Kidney epithelial cell (primary cell): ENCODE results near the gene URB2. TPM values are rescaled to one million over a fixed set of nuclear protein-coding genes. Genes with fewer than 3 reads are reported as not detected.

ENCODE experiments used
- DNase-seq: peaks from one replicate; pipeline ENCODE4 v3.0.0-alpha.2; 2010; ENCODE audit warnings: low read depth
- H3K27me3 ChIP-seq: 2 replicates; pipeline ENCODE4 v1.6.0; 2011; ENCODE audit warnings: low read length; ENCODE audit not compliant: control insufficient read depth, insufficient read depth
- H3K36me3 ChIP-seq: 2 replicates; pipeline ENCODE4 v1.5.1; 2011; ENCODE audit warnings: low read length; ENCODE audit not compliant: control insufficient read depth, insufficient read depth
- H3K4me3 ChIP-seq: 2 replicates; pipeline ENCODE4 v1.5.1; 2011; ENCODE audit warnings: low read depth, mild to moderate bottlenecking, control low read depth, low read length
- CTCF ChIP-seq: IDR thresholded peaks from 2 replicates; pipeline ENCODE4 v1.5.1; 2011; ENCODE audit warnings: mild to moderate bottlenecking, moderate library complexity, low read length, control low read depth, inconsistent platforms; ENCODE audit not compliant: insufficient read depth, poor library complexity, severe bottlenecking
- total RNA-seq: library from RNA; depleted of rRNA; stranded (reverse); fragments of >200 nt; gene quantifications from 2 replicates; pipeline ENCODE4 v1.2.3, GENCODE V29; 2015

URB2 gene
- total RNA-seq, 1 donor from 2014 or later = 13.5 TPM

GRCh38 chr1:229642970-229643369 lies 16.9 kb downstream of the URB2 start:
- no peak overlapping the region for H3K4me3 ChIP-seq
- peaks cover 1% of the 10 kb centered on the region for H3K36me3 ChIP-seq
- no peaks in the 10 kb centered on the region for H3K27me3 ChIP-seq
- no peak for DNase-seq
- no peak for TF ChIP-seq CTCF

GRCh38 chr1:229643996-229644745 lies 18.1 kb downstream of the URB2 start:
- DNase-seq = no peak
- Histone ChIP-seq H3K36me3 (peaks cover 1% of the 10 kb centered on the region), H3K4me3 (no peak overlapping the region), H3K27me3 (no peaks in the 10 kb centered on the region)
- TF ChIP-seq CTCF = no peak

- peaks cover 1% of the 10 kb centered on the region for H3K36me3 ChIP-seq
- H3K27me3 ChIP-seq = no peaks in the 10 kb centered on the region
- no peak overlapping the region for H3K4me3 ChIP-seq
- no peak for TF ChIP-seq CTCF
- DNase-seq = no peak
Observed at GRCh38 chr1:229645324-229645993, 19.4 kb downstream of the URB2 start.

DNA sequence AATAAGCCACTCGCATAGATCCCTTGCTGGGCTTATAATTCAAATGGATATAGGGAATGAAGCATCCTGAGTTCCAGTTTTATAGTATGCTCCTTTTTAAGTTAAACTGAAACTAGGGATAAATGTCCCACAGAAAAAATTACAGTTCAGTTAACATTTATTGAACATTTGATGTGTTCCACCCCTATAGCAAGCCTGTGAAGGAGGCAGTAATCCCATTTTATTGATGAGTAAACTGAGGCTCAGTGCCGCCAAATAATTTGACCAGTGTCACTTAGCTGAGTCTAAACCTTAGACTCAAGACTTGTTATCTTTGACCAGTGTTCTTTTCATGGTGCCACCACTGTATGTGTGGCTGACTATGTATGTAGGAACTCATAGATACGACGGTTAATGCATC lies 22.4 kb downstream of the URB2 start:
- H3K27me3 ChIP-seq = no peaks in the 10 kb centered on the region
- no peak for DNase-seq
- no peak for TF ChIP-seq CTCF
- H3K36me3 ChIP-seq = peaks cover 4% of the 10 kb centered on the region
- H3K4me3 ChIP-seq = no peak overlapping the region

DNA sequence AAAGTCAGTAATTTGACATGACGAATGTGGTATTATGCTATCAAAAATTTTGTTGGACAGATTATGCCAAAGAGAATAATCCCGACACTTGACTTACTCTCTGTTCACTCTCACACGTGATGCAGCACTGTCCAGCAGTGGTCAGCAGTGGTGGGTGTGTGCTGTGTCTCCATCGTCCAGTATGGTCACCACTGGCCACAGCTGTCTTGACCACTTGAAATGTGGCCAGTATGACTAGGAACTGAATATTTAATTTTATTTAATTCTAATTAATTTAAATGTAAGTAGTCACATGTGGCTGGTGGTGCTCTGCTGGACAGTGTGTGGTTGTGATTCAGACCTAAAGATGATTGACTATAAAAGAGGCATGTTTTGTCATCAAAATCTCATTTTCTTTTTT lies 24.0 kb downstream of the URB2 start:
- no peaks in the 10 kb centered on the region for H3K27me3 ChIP-seq
- no peak for DNase-seq
- no peak overlapping the region for H3K4me3 ChIP-seq
- peaks cover 4% of the 10 kb centered on the region for H3K36me3 ChIP-seq
- no peak for TF ChIP-seq CTCF
